ENCODE data around the gene LRRC2. TPM values are rescaled to one million over a fixed set of nuclear protein-coding genes. Genes with fewer than 3 reads are reported as not detected.

The LRRC2 gene
- total RNA-seq, 2 donors from 2014 or later: 7.0 to 29.7 TPM

- no peak overlapping the region for H3K4me3 ChIP-seq
- H3K27me3 ChIP-seq: no peaks in the 10 kb centered on the region
- H3K36me3 ChIP-seq: no peaks in the 10 kb centered on the region
- H3K9me3 ChIP-seq: no peaks in the 10 kb centered on the region
- no peaks in the 10 kb centered on the region for H3K4me1 ChIP-seq
- DNase-seq (ENCODE audit: low spot score): no peak
- H3K27ac ChIP-seq: no peak overlapping the region
- TF ChIP-seq, protein P1, sequence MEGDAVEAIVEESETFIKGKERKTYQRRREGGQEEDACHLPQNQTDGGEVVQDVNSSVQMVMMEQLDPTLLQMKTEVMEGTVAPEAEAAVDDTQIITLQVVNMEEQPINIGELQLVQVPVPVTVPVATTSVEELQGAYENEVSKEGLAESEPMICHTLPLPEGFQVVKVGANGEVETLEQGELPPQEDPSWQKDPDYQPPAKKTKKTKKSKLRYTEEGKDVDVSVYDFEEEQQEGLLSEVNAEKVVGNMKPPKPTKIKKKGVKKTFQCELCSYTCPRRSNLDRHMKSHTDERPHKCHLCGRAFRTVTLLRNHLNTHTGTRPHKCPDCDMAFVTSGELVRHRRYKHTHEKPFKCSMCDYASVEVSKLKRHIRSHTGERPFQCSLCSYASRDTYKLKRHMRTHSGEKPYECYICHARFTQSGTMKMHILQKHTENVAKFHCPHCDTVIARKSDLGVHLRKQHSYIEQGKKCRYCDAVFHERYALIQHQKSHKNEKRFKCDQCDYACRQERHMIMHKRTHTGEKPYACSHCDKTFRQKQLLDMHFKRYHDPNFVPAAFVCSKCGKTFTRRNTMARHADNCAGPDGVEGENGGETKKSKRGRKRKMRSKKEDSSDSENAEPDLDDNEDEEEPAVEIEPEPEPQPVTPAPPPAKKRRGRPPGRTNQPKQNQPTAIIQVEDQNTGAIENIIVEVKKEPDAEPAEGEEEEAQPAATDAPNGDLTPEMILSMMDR (IDR thresholded peaks at IDR 0.05): no peak
Observed at GRCh38 chr3:46503200-46503874, 62.8 kb downstream of the LRRC2 start.

DNA sequence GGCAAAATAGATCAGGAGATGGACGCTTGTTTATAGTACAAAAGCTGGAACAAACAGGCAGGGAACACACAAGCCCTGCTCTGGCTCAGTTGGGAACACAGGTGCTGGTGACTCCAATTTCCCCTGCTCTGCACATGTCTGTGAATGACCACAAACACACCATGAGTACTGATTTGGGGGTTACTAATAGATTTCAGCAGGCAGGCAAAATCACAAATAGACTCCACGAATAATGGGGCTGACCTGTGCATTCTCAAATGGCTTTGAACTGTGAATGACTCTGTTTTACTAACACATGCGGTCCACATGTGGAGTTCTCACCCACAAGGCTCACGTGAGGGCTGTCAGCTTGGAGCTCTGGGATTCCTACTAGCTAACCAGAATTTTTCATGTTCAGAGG, 64.4 kb downstream of the LRRC2 start:
- Histone ChIP-seq H3K27ac (no peak overlapping the region), H3K36me3 (no peaks in the 10 kb centered on the region), H3K4me1 (no peaks in the 10 kb centered on the region), H3K27me3 (no peaks in the 10 kb centered on the region), H3K4me3 (no peak overlapping the region), H3K9me3 (no peaks in the 10 kb centered on the region)
- TF ChIP-seq, protein P1 (IDR thresholded peaks at IDR 0.05): no peak
- DNase-seq (ENCODE audit: low spot score): no peak

GRCh38 chr3:46500656-46501635, 65.2 kb downstream of the LRRC2 start:
- no peaks in the 10 kb centered on the region for H3K27me3 ChIP-seq
- TF ChIP-seq, protein P1 (IDR thresholded peaks at IDR 0.05): no peak
- no peak overlapping the region for H3K27ac ChIP-seq
- no peaks in the 10 kb centered on the region for H3K36me3 ChIP-seq
- H3K4me3 ChIP-seq: no peak overlapping the region
- H3K4me1 ChIP-seq: peaks cover 0 to under 1% of the 10 kb centered on the region in 2 donors
- no peak for DNase-seq (ENCODE audit: low spot score)
- no peaks in the 10 kb centered on the region for H3K9me3 ChIP-seq

GRCh38 chr3:46498916-46499519, 67.1 kb downstream of the LRRC2 start:
- DNase-seq (ENCODE audit: low spot score): no peak
- Histone ChIP-seq H3K9me3 (no peaks in the 10 kb centered on the region), H3K4me1 (peaks cover 0 to 5% of the 10 kb centered on the region in 2 donors), H3K27ac (no peak overlapping the region), H3K27me3 (no peaks in the 10 kb centered on the region), H3K4me3 (no peak overlapping the region), H3K36me3 (no peaks in the 10 kb centered on the region)
- TF ChIP-seq, protein P1 (IDR thresholded peaks at IDR 0.05): no peak

DNA sequence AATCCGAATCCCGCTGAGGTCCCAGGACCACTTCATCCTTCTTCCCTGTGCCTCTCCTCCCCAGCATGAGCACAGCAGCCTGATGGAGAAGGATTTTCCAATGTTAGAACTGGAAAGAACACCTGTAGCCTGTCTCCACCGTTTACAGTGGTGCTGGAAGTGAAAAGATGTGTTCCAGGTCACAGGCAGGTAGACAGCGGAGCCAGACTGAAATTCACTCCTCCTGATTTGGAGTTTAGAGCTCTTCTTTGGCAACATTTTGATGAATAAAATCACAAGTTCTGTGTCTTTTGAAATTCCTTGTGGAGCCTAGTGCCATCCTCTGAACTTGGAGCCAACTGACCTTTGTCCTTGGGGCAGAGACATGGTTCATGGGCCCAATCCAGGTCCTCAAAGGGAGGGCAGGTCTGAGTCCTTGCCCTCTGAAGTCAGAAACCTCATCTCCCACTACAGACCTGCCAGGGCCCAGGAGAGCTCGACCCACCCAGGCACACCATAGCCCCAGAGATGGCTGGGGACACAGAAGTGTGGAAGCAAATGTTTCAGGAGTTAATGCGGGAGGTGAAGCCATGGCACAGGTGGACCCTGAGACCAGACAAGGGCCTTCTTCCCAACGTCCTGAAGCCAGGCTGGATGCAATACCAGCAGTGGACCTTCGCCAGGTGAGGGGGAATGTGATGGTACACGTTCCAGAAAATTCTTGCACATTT, 68.4 kb downstream of the LRRC2 start, which contains the start of gene RTP3:
TSS of gene RTP3 (plus strand) at position 421 of the 710 bp plus-strand sequence. CDS start at position 508, 87 bp downstream.
- no peaks in the 10 kb centered on the region for H3K36me3 ChIP-seq
- no peaks in the 10 kb centered on the region for H3K27me3 ChIP-seq
- H3K4me1 ChIP-seq: peaks cover 0 to 5% of the 10 kb centered on the region in 2 donors
- TF ChIP-seq, protein P1 (IDR thresholded peaks at IDR 0.05): no peak
- H3K27ac ChIP-seq: no peak within 1 kb of the TSS
- no peaks in the 10 kb centered on the region for H3K9me3 ChIP-seq
- H3K4me3 ChIP-seq: no peak within 1 kb of the TSS
- no peak for DNase-seq (ENCODE audit: low spot score)
